HG03025 (cell line): ENCODE measurements around the gene MAML3.

Experiments
- ATAC-seq: cut with Tn5 transposase; IDR thresholded peaks from one replicate; pipeline ENCODE4 v1.9.1; 2021; ENCODE audit warnings: mild to moderate bottlenecking, moderate library complexity; ENCODE audit not compliant: unreplicated experiment, low FRiP score

MAML3 gene

GRCh38 chr4:139853309-139853708, 300.7 kb downstream of the MAML3 start:
- no peak for ATAC-seq

- no peak for ATAC-seq
Observed at GRCh38 chr4:139852612-139853269, 301.2 kb downstream of the MAML3 start.

- ATAC-seq, result no peak
Observed at GRCh38 chr4:139851639-139852038, 302.3 kb downstream of the MAML3 start.

GRCh38 chr4:139851133-139851532, 302.9 kb downstream of the MAML3 start:
- ATAC-seq, result no peak

- ATAC-seq, result no peak
Observed at GRCh38 chr4:139849219-139849618, 304.8 kb downstream of the MAML3 start.

- no peak for ATAC-seq
Observed at GRCh38 chr4:139848028-139848427, 306.0 kb downstream of the MAML3 start.

GRCh38 chr4:139847602-139848001, 306.4 kb downstream of the MAML3 start:
- ATAC-seq, result no peak

- no peak for ATAC-seq
Observed at GRCh38 chr4:139846766-139847165, 307.2 kb downstream of the MAML3 start.

GRCh38 chr4:139845453-139846093, 308.4 kb downstream of the MAML3 start:
- no peak for ATAC-seq

GRCh38 chr4:139844459-139845036, 309.4 kb downstream of the MAML3 start:
- ATAC-seq, result no peak

GRCh38 chr4:139844057-139844456, 309.9 kb downstream of the MAML3 start:
- ATAC-seq, result no peak

- no peak for ATAC-seq
Observed at GRCh38 chr4:139843641-139844040, 310.3 kb downstream of the MAML3 start.

- no peak for ATAC-seq
Observed at GRCh38 chr4:139841464-139842195, 312.4 kb downstream of the MAML3 start.

GRCh38 chr4:139840773-139841172, 313.2 kb downstream of the MAML3 start:
- ATAC-seq, result no peak

- no peak for ATAC-seq
Observed at GRCh38 chr4:139839403-139840031, 314.5 kb downstream of the MAML3 start.

- ATAC-seq, result no peak
Observed at GRCh38 chr4:139838811-139839210, 315.2 kb downstream of the MAML3 start.

GRCh38 chr4:139834981-139835391, 319.0 kb downstream of the MAML3 start:
- no peak for ATAC-seq

- no peak for ATAC-seq
Observed at GRCh38 chr4:139834226-139834662, 319.7 kb downstream of the MAML3 start.

- no peak for ATAC-seq
Observed at GRCh38 chr4:139833151-139833910, 320.7 kb downstream of the MAML3 start.
